HG03196 (cell line): ENCODE measurements around the gene ZNF441.
"Not testable (repeated sequence)": the region's sequence is repeated elsewhere in the genome, so short reads cannot be mapped to it uniquely, and the experiment has no call there.

Experiments
- ATAC-seq: cut with Tn5 transposase; IDR thresholded peaks from one replicate; pipeline ENCODE4 v1.9.1; 2021; ENCODE audit not compliant: unreplicated experiment

Gene ZNF441

DNA sequence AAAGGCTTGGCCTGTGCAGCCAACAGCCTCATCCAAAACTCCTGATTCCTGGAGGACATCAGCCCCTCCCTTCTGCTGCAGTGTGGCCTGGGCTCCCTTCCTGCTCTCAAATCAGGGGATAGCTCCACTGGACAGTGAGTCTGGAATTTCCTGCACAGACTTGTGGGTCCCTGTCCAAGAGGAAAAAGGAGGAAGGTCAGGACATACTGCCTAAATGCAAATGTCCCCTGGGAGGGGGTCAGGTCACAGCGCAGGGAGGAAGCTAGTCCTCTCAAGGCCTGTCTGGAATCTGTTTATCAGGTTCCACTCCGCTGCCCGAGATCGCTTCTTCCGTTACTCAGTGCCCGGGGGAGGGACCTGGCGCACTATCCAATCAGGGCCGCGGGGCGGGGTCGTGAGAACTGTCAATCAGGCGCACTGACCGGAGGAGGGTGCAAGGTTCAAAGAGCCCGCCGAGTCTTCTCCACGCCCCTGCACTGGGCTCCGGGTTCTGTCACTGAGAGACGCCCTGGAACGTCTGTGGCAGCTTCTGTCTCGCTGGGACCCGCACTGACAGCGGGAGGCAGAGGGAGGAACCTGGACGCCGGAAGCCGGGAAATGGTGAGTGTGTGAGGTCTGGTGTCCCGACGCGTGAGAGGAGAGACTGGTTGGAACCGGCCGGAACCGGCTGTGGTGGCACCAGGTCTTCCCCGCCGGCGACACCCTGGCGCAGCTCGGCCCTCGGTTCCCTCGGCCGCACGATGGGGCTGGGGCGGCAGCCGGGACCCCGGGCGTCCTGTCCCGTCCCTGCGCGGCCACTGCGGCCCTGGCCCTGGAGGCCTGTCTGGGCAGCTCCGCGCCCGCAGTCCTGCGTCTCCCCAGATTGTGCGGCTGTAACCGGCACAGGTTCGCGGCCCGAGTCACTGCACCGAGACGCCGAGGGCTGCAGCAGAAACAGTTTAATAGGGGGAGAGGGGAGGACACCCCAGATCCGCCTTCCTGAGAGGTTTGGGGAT lies at the start of gene ZNF441:
ZNF441 (plus strand) TSS at position 404 of the 995 bp plus-strand sequence; CDS start at position 598, 194 bp downstream.
- ATAC-seq, result peak; percentile 89

DNA sequence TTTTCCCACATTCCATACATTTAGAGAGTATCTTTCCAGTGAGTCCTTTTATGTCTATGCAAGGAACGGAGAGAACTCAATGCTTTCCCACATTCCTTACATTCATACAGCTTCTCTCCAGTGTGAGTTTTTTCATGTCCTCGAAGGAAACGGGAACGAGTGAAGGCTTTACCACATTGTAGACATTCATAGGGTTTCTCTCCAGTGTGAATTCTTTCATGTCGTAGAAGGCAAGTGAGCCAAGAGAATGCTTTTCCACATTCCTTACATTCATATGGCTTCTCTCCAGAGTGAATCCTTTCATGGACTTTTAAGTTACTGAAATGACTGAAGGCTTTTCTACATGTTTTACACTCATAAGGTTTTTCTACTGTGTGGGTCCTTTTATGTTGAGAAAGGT lies 45.1 kb upstream of the ZNF441 start:
- ATAC-seq, result no peak

DNA sequence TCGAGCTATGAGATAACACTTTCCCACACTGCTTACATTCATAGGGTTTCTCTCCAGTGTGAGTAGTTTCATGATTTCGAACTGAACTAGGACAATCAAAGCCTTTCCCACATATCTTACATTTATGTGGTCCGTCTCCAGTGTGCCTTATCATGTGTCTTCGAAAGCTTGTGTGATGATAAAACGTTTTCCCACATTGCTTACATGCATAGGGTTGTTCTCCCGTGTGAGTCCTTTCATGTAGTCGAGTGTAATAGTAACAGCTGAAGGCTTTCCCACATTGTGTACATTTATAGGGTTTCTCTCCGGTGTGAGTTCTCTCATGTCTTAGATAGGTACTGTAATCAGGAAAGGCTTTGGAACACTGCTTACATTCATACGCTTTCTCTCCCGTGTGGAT lies 44.4 kb upstream of the ZNF441 start:
- ATAC-seq, result no peak

DNA sequence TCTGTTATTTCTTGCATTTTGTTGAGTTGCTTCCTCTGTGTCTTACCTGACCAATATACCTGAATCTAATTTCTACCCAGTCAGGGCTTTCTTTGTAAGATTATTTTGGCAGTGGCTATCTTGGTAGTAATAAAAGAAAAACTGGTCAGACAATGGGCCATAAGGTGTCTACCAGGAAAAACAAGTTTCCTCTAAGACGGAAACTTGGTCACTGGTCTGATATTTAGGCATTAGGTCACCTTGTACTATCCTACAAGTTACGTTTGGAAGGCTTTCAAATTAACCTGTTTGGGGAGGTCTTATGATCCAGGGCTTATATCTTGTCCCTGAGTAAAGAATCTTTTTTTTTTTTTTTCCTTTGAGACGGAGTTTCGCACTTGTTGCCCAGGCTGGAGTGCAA lies 37.2 kb upstream of the ZNF441 start:
- no peak for ATAC-seq

DNA sequence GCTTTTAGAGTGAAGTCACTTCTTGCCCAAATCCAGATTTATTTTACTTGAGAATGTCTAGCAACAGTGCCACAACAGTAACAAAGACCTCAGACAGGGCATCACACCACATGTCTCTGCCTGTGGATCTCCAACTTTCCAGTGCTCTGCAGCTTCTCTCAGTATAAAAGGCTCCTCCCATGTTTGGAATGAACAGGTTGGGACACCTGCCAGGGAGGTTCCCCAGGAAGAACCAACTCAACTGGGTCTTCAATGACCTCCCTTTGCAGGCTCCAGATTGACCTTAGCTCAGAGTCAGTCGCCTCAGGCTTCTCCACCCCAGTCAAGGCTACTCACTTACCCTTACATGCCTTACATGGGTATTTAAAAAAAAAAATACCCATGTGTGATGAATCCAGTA lies 31.4 kb upstream of the ZNF441 start:
- ATAC-seq, result no peak

DNA sequence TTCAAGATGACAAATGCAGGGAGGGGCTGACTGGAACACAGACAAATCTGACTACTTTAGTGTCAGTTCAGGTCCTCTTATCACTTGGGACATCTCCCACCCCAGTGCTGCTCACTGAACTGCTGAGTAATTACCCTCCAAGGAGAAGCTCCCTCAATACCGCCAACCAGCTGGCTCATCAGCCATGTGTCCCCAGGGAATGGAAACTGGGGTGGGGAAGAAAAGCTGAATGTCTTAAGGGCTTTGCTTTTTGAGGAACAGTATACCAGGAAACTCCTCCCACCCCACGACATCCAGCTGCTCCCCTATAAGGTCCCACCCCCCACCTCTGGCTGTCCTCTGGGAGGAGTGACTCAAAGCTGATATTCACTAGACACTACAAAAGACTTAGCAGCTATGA lies 30.1 kb upstream of the ZNF441 start:
- no peak for ATAC-seq

DNA sequence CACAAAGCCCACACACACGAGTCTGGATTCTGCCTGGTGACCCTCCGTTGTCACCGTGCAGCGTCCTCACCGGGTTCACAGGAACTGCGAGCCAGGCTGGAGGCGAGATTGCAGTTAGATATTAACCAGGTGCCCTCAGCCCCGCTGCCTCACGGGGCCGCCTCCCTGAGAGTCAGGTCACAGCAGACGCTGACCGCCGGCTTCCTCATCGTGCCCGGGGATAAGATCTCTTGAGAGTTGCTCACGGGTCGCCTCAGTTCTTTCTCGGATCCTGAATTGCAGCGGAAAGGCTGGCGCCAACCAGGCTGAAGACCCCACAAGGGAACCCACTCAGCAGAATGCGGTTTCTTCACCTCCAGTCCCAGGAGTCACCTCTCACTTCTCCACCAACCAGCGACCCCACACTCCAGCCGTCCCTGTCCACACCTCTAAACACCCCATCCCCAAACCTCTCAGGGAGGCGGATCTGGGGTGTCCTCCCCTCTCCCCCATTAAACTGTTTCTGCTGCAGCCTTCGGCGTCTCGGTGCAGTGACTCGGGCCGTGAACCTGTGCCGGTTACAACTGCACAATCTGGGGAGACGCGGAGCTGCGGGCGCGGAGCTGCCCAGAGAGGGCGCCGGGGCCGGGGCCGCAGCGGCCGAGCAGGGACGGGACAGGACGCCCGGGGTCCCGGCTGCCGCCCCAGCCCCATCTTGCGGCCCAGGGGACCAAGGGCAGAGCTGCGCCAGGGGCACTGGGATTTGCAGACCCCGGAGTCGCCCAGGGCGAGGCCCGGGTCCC lies 28.6 kb upstream of the ZNF441 start:
- ATAC-seq, result peak; percentile 33

DNA sequence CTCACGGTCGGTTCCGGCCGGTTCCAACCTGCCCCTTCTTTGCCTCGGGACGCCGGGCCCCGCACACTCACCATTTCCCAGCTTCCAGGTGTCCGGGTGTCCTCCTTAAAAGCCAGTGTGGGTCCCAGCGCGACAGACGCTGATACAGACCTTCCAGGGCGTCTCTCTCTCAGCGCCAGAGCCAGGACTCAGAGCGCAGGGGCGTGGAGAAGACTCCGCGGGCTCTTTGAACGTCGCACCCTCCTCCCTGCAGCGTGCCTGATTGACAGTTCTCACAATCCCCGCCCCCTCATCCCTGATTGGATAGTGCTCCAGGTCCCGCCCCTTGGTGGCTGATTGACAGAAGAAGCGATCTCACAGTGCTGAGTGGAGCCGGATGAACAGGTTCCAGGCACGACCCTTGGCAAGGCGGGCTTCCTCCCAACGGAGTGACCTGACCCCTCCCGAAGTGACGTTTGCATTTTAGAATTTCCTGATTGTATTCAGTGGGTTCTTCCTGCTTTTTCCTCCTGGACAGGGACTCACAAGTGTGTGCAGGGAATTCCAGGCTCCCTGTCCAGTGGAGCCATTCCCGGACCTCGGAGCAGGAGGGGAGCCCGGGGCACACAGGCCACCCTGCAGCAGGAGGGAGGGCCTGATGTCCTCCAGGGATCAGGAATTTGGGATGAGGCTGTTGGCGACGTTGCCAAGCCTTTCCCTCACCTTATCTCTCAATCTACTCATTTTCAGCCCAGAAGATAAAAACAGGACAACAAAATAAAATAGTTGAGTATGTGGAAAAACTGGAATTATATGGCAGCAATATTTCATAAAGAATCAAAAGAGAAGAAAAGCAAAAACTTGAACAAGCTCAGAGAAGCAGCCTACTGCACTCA lies 27.8 kb upstream of the ZNF441 start, which contains the start of gene ZNF823:
ZNF823 (minus strand) TSS at position 201 of the 875 bp plus-strand sequence; CDS start at position 74, 127 bp downstream.
- peak; percentile 93 for ATAC-seq

DNA sequence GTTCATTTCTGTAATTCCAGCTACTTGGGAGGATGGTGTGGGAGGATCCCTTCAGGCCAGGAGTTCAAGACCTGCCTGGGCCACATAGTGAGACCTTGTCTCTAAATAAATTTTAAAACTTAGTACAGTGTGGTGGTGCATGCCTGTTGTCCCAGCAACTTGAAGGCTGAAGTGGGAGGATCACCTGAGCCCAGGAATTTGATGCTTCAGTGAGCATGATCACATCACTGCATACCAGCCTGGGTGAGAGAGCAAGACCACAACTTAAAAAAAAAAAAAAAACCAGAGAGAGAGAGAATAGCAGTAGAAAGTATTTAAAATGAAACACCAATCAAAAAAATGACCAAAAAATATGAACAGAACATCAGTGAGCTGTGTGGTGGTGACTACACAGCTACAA lies 20.9 kb upstream of the ZNF441 start:
- no peak for ATAC-seq

DNA sequence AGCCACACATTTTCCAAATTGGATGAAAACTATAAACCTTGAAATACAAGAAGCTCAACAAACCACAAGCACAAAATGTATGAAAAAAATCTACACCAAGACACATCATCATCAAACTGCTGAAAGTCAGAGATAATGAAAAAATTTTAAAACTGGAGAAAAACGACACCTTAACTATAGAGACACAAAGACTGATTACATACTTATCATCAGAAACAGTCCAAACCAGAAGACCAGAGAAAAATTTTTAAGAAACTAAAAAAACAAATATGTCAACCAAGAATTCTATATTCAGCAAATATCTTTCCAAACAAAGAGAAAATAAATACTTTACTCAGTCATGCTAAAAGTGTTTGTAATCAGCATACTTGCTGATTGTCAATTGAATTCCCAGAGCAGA lies 19.5 kb upstream of the ZNF441 start:
- no peak for ATAC-seq

DNA sequence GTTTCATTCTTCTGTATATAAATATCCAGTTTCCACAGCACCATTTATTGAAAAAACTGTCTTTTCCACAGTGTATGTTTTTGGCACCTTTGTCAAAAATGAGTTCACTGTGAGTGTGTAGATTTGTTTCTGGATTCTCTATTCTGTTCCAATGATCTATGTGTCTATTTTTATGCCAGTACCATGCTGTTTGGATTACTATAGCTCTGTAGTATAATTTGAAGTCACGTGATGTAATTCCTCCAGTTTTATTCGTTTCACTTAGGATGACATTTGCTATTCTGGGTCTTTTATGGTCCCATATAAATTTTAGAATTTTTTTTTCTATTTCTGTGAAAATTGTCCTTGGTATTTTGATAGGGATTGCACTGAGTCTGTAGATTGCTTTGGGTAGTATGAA lies 17.0 kb upstream of the ZNF441 start:
- no peak for ATAC-seq

DNA sequence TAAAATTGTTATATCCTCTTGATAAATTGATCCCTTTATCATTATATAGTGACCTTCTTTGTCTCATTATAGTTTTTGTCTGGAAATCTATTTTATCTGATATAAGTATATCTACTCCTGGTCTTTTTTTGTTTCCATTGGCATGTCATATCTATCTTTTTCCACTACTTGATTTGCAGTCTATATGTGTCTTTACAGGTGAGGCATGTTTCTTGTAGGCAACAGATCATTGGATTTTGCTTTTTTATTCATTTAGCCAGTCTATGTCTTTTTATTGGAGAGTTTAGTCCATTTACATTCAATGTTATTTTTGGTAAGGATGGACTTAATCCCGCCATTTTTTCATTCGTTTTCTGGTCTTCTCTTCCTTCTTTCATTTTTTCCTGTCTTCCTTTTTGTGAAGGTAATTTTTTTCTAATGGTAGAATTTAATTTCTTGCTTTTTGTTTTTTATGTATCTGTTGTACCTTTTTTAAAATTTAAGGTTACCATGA lies 14.5 kb upstream of the ZNF441 start:
- no peak for ATAC-seq

DNA sequence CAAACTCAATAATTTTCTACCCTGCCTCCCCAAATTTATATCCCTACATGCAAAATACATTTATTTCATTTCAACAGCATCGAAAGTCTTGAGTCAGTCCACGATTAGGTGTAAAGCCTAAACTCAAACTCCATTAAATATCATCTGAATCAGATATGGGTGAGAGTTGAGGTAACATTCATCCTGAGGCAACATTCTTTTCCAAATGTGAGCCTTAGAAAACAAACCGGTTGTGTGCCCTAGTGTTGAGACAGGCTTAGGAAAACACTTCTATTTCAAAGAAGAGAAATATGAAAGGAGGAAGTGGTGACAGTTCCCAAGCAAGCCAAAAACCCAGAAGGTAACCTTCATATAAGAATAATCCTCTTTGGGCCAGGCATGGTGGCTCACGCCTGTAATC lies 12.1 kb upstream of the ZNF441 start:
- ATAC-seq, result no peak

DNA sequence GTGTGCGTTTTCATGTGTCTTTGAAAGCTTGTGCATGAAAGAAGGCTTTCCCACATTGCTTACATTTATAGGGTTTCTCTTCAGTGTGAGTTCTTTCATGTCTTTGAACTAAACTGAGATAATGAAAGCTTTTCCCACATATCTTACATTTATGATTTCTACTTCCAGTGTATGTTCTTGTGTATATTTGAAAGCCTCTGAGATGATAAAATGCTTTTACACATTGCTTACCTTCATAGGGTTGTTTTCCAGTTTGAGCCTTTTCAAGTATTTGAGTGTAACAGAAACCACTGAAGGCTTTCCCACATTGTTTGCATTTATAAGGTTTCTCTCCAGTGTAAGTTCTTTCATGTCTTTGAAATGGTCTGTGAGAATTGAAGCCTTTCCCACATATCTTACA lies 9.8 kb upstream of the ZNF441 start:
- ATAC-seq, result no peak

DNA sequence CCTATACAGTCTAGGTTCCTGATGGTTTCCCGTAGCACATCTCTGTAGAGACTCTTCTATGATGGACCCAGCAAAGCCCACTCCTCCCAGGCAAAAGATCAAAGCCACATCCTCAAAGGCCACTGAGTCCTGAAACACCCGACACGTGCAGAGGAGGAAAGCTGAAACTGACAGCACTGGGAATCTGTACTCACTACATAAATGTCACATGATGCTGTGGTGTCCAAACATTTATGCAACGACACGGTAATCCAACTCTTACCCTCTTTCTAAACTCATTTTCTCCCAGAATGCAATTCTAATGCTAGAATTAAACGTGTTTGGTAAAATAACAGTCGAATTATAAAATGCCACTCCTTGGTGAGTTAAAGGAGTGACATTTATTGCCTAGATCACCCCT lies 7.0 kb upstream of the ZNF441 start:
- no peak for ATAC-seq

DNA sequence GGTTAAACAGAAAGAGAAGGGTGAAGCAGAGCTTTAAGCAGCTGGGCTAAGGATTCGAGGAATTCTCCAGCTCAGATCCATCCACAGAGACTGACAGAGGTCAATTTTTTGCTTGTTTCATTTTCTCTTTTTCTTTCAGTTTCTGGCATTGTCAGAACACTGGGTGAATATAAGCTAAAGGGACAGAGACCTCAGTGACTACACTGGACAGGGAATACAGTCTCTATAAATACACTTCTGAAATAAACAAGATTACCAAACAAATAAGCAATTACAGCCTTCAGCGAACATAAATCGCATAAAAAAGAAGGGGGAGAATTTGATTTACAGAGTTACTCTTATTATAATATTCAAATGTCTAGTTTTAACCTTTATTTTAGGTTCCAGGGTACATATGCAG lies 3.7 kb upstream of the ZNF441 start:
- ATAC-seq, result no peak

DNA sequence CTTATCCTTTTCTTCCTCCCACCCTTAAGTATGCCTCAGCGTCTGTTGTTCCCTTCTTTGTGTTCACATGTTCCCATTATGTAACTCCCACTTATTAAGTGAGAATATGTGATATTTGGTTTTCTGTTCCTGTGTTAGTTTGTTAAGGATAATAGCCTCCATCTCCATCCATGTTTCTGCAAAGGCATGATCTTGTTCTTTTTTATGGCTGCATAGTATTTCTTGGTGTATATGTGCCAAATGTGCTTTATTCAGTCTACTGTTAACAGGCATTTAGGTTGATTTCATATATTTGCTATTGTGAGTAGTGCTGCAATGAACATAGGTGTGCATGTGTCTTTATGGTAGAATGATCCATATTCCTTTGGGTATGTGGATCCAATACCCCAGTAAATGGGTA lies 3.2 kb upstream of the ZNF441 start:
- ATAC-seq, result no peak

DNA sequence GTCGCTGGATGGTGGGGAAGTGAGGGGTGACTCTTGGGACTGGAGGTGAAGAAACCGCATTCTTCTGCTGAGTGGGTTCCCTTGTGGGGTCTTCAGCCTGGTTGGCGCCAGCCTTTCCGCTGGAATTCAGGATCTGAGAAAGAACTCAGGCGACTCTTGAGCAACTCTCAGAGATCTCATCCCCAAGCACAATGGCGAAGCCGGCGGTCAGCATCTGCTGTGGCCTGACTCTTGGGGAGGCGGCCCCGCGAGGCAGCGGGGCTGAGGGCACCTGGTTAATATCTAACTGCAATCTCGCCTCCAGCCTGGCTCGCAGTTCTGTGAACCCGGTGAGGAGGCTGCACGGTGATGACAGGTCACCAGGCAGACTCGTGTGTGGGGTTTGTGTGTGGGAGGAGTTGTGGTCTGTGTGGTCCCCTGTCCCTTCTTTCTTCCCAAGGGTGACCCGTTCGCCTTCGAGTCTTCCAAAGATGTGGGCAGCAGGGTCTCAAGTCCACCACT lies 883 bp downstream of the ZNF441 start:
- ATAC-seq, result peak; percentile 32

DNA sequence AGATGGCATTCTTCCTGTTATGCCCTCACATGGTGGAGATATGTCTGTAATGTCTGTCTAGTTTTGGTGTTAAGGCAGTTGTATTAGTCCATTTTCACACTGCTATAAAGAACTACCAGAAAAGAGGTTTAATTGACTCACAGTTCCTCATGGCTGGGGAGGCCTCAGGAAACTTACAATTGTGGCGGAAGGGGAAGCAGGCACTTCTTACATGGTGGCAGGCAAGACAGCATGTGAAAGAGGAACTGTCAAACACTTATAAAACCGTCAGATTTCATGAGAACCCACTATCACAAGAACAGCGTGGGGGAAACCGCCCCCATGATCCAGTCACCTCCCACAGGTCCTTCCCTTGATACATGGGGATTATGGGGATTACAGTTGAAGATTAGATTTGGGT lies 3.2 kb downstream of the ZNF441 start:
- no peak for ATAC-seq

DNA sequence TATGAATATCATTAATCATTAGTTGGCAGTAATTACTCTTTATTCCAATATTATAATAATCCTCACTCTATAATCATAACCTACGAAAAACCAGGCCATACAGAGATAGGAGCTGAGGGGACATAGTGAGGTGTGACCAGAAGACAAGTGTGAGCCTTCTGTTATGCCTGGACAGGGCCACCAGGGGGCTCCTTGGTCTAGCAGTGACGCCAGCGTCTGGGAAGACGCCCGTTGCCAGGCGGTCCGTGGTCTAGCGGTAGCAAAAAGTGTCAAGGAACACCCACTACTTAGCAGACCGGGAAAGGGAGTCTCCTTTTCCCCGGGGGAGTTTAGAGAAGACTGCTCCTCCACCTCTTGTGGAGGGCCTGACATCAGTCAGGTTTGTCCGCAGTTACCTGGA lies 4.7 kb downstream of the ZNF441 start:
- ATAC-seq, result not testable (repeated sequence)
